Activated gamma-delta T cell (primary cell): Measurements from ENCODE around the gene MARCO.
"Not testable (repeated sequence)": the region's sequence is repeated elsewhere in the genome, so short reads cannot be mapped to it uniquely, and the experiment has no call there.

ENCODE experiments used
- DNase-seq: peaks from one replicate; lab custom pipeline; 2025; lab: John Stamatoyannopoulos, UW

MARCO gene

GRCh38 chr2:119005051-119005450 lies 63.1 kb downstream of the MARCO start:
- no peak for DNase-seq

- DNase-seq: no peak
Observed at GRCh38 chr2:119005555-119005954, 63.6 kb downstream of the MARCO start.

- DNase-seq: no peak
Observed at GRCh38 chr2:119006441-119006840, 64.4 kb downstream of the MARCO start.

GRCh38 chr2:119008108-119008507 lies 66.1 kb downstream of the MARCO start:
- no peak for DNase-seq

- DNase-seq: no peak
Observed at GRCh38 chr2:119009110-119009509, 67.1 kb downstream of the MARCO start.

- DNase-seq: no peak
Observed at GRCh38 chr2:119010336-119010735, 68.3 kb downstream of the MARCO start.

GRCh38 chr2:119011162-119011909 lies 69.3 kb downstream of the MARCO start:
- no peak for DNase-seq

- no peak for DNase-seq
Observed at GRCh38 chr2:119011910-119012209, 69.9 kb downstream of the MARCO start.

GRCh38 chr2:119012345-119013301 lies 70.6 kb downstream of the MARCO start:
- no peak for DNase-seq

- no peak for DNase-seq
Observed at GRCh38 chr2:119013671-119014070, 71.7 kb downstream of the MARCO start.

- DNase-seq: no peak
Observed at GRCh38 chr2:119015845-119016244, 73.9 kb downstream of the MARCO start.

GRCh38 chr2:119019521-119019920 lies 77.5 kb downstream of the MARCO start:
- DNase-seq: no peak

- no peak for DNase-seq
Observed at GRCh38 chr2:119022678-119023077, 80.7 kb downstream of the MARCO start.

- no peak for DNase-seq
Observed at GRCh38 chr2:119023534-119023933, 81.5 kb downstream of the MARCO start.

- no peak for DNase-seq
Observed at GRCh38 chr2:119024152-119024551, 82.2 kb downstream of the MARCO start.

- no peak for DNase-seq
Observed at GRCh38 chr2:119024568-119024967, 82.6 kb downstream of the MARCO start.

- DNase-seq: no peak
Observed at GRCh38 chr2:119025013-119025412, 83.0 kb downstream of the MARCO start.

GRCh38 chr2:119025762-119026351 lies 83.9 kb downstream of the MARCO start:
- DNase-seq: no peak

- DNase-seq: no peak
Observed at GRCh38 chr2:119026890-119027289, 84.9 kb downstream of the MARCO start.

GRCh38 chr2:119028327-119029174 lies 86.6 kb downstream of the MARCO start:
- no peak for DNase-seq

- no peak for DNase-seq
Observed at GRCh38 chr2:119029297-119029696, 87.3 kb downstream of the MARCO start.

- DNase-seq: not testable (repeated sequence)
Observed at GRCh38 chr2:119037922-119038321, 95.9 kb downstream of the MARCO start.
